HEK293T (cell line): ENCODE measurements around the gene NKPD1.

Experiments used
- BHLHE40 ChIP-seq: fragments of 450-650 bp; IDR thresholded peaks from 2 replicates; pipeline ENCODE4 v1.6.1; 2016; ENCODE audit warnings: mild to moderate bottlenecking, moderate library complexity, borderline replicate concordance
- ELF4 ChIP-seq: fragments of 450-650 bp; IDR thresholded peaks from 2 replicates; pipeline ENCODE4 v1.6.1; 2017; ENCODE audit warnings: antibody characterized with exemption
- FOXA1 ChIP-seq: fragments of 450-650 bp; IDR thresholded peaks from 2 replicates; pipeline ENCODE4 v1.6.1; 2016; ENCODE audit warnings: mild to moderate bottlenecking

DNA sequence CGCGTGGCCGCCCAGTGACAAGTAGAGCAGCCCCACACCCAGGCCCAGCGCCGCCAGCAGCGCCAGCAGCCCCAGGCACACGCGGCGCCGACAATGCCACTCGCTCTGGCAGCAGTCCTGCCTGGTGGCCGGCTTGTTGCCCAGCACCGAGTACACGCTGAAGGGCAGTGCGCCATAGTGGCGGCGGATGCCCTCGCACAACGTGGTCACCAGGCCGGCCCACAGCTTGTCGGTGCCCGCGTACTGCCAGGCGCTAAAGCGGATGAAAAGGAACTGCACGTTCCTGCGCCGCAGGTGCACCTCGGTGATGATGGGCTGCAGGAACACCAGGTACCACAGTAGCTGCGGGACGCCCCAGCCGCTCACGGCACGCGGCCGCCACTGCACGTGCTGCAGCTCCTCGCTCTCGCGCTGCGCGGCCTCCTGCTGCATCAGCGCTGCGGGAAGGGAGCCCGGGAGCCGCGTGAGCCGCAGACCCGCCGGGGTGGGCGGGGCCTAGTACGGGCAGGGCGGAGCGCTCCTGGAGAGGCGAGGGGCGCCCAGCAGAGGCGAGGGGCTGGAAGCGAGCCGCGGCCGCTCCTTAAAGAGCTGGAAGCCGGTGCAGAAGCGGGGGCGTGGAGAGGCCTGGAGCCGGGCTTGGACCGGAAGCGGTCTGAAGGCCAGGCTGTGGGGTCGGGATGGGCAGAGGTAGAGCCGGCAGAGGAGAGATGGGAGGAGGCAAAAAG is 7.3 kb downstream of the NKPD1 start:
- no peak for TF ChIP-seq ELF4
- no peak for TF ChIP-seq BHLHE40
- no peak for TF ChIP-seq FOXA1
